ENCODE data around the gene SLMAP.

SLMAP gene

GRCh38 chr3:57718118-57718517 is 38.0 kb upstream of the SLMAP start:
- DNase-seq (ENCODE audit: low read depth) = no peak
- TF ChIP-seq CTCF (IDR thresholded peaks at IDR 0.05; ENCODE audit: control insufficient read depth, insufficient read depth, low read depth, low read length, missing control alignments) = no peak
- no peak overlapping the region for H3K4me3 ChIP-seq (ENCODE audit: control insufficient read depth, low read depth, low read length)

GRCh38 chr3:57726397-57726796 is 29.7 kb upstream of the SLMAP start:
- H3K4me3 ChIP-seq (ENCODE audit: control insufficient read depth, low read depth, low read length) = no peak overlapping the region
- no peak for DNase-seq (ENCODE audit: low read depth)
- TF ChIP-seq CTCF (IDR thresholded peaks at IDR 0.05; ENCODE audit: control insufficient read depth, insufficient read depth, low read depth, low read length, missing control alignments) = no peak

DNA sequence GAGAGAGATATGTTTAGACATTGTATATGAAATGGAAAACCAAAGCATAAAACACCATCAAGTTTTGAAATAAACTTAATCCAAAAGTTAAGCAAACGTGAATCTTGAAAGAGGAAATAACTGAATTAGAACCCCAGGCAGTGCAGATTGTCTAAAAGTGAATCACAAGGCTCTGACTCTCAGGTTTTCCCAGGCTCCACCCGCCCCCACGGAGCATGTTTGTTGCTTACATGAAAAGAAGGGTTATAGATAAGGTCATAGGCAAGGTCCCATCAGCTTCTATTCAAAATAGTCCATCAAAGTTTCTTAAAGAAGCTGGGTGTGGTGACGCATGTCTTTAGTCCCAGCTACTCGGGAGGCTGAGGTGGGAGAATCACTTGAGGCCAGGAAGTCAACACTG is 29.0 kb upstream of the SLMAP start:
- DNase-seq (ENCODE audit: low read depth) = no peak
- H3K4me3 ChIP-seq (ENCODE audit: control insufficient read depth, low read depth, low read length) = no peak overlapping the region
- TF ChIP-seq CTCF (IDR thresholded peaks at IDR 0.05; ENCODE audit: control insufficient read depth, insufficient read depth, low read depth, low read length, missing control alignments) = no peak

- no peak for TF ChIP-seq CTCF (IDR thresholded peaks at IDR 0.05; ENCODE audit: control insufficient read depth, insufficient read depth, low read depth, low read length, missing control alignments)
- peak; percentile 20 for DNase-seq (ENCODE audit: low read depth)
These were observed 26.6 kb upstream of the SLMAP start for GRCh38 chr3:57729334-57730045.

DNA sequence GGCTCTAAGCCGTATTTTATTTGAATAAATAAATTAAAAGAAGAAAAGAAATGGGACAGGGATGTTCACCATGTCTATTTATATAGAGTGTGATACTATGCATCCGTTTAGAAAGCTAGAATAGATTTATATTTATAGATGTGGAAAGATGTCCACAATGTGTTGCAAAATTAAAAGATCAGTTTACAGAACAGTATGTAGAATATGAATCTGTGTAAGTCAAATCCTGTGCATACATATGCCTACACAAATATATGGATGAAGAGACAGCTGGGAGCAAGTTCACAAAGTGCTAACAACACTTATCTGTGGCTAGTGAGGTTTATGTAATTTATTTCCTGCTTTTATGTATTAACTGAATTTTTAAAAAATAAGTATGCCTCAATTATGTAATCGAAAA is 25.4 kb upstream of the SLMAP start:
- DNase-seq (ENCODE audit: low read depth) = no peak
- no peak for TF ChIP-seq CTCF (IDR thresholded peaks at IDR 0.05; ENCODE audit: control insufficient read depth, insufficient read depth, low read depth, low read length, missing control alignments)
- H3K4me3 ChIP-seq (ENCODE audit: control insufficient read depth, low read depth, low read length) = no peak overlapping the region

More at GRCh38 chr3:57729334-57730045, 26.6 kb upstream of the SLMAP start:
- no peak overlapping the region for H3K4me3 ChIP-seq (ENCODE audit: control insufficient read depth, low read depth, low read length)

DNA sequence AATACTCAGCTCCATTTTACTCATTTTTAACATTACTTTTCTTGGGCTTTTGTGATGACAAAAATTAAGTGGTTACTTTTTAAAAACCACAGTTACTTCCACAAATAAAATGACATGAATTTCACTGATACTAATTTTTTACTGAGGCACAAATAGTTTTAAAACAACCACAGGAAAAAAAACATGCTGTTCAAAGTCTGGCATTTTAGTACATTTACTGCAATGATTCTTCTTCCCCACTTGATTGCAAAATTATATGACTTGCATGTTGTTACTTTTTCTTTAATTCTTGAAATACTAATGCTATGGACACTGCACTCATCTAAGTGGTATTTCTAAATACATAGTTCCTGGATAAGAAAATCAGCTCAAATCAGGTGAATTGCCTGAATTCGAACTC is 24.8 kb upstream of the SLMAP start:
- no peak overlapping the region for H3K4me3 ChIP-seq (ENCODE audit: control insufficient read depth, low read depth, low read length)
- peak; percentile 13 for DNase-seq (ENCODE audit: low read depth)
- TF ChIP-seq CTCF (IDR thresholded peaks at IDR 0.05; ENCODE audit: control insufficient read depth, insufficient read depth, low read depth, low read length, missing control alignments) = no peak

All from AG09309 (cell line).